GM19240 (cell line): ENCODE data around the gene TUBD1.
"Not testable (repeated sequence)": the region's sequence is repeated elsewhere in the genome, so short reads cannot be mapped to it uniquely, and the experiment has no call there.

ENCODE experiments used
- DNase-seq: peaks from one replicate; pipeline ENCODE4 v3.0.0; 2011; ENCODE audit warnings: low spot score; ENCODE audit not compliant: insufficient read length

The TUBD1 gene

DNA sequence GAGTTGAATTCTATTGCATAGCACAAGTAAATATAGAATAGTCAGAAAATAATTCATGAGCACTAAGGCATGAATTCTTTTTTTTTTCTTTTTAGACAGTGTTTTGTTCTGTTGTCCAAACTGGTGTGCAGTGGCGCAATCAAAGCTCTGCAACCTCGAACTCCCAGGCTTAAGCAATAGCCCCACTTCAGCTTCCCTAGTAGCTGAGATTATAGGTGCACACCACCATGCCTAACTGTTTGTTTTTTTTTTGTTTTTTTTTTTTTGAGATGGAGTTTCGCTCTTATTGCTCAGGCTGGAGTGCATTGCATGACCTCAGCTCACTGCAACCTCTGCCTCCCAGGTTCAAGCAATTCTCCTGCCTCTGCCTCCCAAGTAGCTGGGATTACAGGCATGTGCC lies 16.6 kb downstream of the TUBD1 start:
- no peak for DNase-seq

DNA sequence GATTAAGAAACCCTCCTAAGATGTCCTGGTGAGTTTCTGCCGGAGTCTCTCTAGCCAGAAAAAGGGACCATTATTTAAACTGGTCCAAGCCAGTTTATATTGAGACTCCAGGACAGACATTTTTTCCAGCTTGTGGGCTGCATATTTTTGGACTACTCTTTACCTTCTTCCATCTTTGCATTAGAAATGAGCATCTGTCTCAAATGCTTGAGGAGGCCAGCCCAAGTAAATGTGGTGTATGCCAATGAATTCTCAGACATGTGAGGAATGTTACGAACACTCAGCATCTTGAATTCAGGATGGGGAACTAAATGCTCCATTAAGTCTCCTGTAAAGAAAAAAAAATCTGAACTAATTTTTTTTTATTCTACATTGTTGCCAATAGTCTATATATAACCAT lies 18.4 kb downstream of the TUBD1 start:
- DNase-seq = no peak

DNA sequence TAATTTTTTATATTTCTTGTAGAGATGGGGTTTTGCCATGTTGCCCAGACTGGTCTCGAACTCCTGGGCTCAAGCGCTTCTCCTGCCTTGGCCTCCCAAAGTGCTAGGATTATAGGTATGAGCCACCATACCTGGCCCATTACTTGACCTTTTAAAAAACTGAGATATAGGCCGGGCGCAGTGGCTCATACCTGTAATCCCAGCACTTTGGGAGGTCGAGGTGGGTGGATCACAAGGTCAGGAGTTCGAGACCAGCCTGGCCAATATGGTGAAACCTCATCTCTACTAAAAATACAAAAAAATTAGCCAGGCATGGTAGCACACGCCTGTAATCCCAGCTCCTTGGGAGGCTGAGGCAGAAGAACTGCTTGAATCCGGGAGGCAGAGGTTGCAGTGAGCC lies 19.3 kb downstream of the TUBD1 start:
- DNase-seq = not testable (repeated sequence)

DNA sequence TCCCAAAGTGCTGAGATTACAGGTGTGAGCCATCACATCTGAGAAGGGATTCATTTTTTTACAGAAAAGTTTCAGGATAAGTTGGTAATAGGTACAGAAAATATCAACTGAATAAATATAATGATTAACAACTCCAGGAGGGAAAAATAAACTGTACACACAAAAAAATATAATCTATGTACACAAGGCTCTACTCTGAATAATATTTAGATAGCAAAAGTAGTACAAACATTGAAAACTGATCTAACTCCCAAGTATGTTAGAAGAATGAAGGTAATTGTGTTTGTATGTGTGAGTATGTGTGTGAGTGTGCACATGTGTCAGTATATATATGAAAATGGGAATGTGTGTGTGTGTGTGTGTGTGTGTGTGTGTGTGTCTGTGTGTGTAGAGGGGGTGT lies 20.4 kb downstream of the TUBD1 start:
- no peak for DNase-seq

DNA sequence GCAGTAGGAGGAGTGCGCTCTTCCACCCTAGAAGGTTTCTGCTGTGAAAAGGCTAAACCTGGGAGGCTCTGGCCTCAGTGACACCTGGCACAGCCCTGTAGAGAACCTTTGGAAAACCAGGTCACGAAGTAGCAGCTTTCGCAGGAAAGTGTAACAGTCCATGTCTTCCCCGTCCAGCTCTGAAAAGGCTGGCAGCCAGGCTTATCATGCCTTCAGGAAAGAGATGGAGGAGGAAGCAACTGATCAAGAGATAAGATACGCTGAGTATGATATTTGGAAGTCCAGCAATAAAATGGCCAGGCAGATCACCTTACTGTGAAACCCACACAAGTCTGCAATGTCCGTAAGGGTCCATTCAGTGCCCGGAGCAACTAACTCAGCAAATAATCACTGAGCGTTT lies 22.3 kb downstream of the TUBD1 start:
- no peak for DNase-seq

DNA sequence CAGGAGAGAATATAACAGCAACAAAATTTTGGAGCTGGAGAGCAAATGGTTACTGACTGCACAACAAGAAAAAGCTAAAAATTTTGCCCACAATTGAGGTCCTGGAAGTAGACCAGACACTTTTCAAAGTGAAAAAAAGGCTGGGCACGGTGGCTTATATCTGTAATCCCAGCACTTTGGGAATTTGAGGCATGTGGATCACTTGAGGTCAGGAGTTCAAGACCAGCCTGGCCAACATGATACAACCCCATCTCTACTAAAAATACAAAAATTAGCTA lies 22.9 kb downstream of the TUBD1 start:
- DNase-seq = no peak

DNA sequence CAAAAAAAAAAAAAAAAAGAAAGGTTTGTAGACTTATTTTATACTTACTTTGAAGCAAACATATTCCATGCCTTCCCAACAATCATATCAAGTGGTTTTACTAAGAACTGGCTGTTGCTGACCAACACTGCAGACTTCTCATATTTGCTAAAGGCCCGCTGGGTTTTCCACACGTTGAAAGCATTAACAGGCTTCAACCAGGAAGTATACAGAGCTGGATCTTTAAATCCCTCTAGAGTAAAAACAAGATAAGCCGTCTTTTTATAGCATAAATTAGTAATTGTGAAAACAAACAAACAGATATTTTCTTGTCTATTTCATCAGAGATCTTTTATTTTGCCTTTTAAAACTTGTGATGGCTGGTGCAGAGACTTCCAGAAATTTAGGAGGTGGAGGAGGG lies 29.1 kb downstream of the TUBD1 start:
- no peak for DNase-seq

DNA sequence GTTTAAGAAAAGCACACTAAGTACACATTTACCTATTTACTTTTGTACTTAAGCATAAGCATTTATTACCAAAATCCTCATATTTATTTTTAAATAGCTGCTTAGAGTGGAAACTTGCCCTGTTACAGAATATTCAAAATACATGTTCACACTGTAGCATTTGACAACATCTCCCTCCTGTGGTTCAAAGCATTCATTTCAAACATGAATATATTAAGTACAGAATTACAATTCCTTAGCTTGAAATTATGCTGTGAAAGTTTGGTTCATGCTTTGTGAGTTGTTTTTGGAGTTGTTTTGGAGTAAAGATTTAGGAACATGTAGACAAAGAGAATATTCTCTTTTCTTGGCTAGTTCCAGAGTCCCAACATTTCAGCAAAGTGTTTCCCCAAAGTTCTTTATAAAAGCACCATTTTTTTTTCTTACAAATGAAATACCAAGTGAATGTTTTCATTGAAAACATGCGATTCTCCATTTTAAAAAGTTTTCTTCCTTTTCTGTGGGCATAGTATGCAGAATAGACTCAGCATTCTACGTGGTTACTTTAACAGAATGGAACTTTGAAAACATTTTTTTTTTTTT lies 33.2 kb downstream of the TUBD1 start:
- DNase-seq = no peak

DNA sequence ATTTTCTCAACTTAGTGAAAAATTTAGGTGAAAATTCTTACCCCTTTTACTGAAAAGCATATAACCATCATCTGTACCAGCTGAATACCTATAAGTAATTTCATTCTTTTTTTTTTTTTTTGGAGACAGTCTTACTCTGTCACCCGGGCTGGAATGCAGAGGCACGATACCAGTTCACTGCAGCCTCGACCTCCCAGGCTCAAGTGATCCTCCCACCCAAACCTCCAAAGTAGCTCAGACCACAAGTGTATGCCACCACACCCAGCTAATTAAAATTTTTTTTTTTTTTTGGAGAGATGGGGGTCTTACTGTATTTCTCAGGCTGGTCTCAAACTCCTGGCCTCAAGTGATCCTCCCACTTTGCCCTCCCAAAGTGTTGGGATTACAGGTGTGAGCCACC lies 33.8 kb downstream of the TUBD1 start:
- no peak for DNase-seq

DNA sequence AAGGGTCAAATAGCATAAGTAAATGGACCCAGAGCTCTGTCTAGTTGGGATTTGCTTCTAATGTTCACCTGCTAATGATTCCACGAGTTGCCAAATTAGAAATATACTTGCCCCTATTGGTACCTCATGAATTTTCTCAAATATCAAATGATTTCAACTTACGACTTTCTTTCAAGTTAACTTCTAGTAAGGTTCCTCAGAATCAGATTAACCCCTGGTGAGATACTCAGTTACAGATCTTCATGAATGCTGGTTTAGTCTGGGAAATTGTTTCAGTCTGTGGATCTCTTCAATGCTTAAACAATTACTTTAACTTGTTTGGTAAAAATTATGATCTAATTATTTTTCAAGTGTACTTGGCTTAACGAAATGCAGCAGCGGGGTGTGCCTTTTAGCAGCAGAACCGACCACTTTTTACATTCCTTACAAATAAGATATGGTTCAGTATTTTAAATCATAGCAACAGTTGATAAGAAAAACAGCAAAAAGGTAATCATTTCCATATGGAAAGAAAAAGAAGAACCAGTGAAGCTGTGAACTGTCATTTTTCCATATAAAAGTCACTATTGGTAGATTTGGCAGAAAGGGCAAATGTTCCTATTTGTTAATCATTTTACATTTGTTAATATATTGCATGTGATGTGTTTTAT lies 34.5 kb downstream of the TUBD1 start:
- no peak for DNase-seq

DNA sequence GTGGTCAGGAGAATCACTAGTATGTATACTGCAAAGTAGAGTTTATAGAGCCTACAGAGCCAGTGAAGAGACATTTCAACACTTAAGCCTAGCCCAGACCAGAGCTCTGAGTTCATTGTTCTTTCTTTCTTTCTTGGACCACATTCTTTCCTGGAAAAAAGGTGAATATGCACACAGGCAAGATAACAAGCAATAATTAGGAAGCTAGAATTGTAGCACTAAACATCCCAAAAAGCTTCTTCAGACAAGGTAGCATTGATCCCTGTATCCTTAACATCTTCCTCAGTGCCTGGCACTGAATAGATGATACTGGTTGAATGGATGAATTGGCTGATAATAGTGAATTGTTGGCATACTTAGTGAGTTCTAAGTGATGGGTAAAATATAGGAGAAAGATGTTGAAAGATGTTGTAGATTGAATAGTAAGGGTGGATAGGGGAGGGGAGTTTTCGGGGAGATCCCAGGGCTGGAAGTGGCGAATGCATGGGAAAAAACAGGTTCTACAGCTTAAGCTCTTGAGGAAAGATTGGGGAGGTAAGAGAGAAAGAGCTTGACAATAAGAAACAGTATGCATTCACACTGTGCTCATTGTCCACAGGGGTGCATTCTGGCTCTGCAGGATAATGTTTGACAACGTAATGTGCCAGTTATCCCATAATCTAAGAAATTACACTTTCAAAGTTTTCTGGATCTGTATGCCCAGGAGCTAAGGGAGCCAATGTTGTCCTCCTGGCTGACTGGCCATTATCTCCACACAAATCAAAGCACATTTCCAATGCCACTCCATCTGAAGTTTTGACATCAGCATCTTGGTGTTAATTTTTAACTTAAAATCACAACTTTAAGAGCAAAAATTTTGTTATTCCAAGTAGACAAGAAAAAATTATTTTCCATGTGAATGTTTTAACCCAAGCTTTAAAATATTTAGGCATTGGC lies 35.6 kb downstream of the TUBD1 start:
- no peak for DNase-seq

DNA sequence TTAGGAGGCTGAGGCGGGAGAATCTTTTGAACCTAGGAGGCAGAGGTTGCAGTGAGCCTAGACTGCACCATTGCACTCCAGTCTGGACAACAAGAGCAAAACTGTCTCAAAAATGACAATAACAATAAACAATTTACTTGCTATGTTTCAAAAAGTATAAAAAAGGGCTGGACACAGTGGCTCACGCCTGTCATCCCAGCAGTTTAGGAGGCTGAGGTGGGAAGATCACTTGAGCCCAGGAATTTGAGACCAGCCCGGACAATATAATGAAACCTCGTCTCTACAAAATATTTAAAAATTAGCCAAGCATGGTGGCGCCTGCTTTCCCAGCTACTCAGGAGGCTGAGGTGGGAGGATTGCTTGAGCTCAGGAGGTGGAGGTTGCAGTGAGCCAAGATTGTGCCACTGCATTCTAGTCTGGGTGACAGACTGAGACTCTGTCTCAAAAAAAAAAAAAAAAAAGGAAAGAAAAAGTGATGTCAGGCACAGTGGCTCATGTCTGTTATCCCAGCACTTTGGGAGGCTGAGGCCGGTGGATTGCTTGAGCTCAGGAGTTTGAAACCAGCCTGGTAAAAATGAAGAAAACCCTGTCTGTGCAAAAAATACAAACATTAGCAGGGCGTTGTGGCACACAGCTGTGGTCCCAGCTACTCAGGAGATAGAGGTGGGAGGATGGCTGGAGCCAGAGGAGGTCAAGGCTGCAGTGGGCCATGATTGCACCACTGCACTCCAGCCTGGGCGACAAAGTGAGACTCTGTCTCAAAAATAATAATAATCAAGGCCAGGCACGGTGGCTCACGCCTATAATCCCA lies 38.6 kb downstream of the TUBD1 start:
- DNase-seq = not testable (repeated sequence)

DNA sequence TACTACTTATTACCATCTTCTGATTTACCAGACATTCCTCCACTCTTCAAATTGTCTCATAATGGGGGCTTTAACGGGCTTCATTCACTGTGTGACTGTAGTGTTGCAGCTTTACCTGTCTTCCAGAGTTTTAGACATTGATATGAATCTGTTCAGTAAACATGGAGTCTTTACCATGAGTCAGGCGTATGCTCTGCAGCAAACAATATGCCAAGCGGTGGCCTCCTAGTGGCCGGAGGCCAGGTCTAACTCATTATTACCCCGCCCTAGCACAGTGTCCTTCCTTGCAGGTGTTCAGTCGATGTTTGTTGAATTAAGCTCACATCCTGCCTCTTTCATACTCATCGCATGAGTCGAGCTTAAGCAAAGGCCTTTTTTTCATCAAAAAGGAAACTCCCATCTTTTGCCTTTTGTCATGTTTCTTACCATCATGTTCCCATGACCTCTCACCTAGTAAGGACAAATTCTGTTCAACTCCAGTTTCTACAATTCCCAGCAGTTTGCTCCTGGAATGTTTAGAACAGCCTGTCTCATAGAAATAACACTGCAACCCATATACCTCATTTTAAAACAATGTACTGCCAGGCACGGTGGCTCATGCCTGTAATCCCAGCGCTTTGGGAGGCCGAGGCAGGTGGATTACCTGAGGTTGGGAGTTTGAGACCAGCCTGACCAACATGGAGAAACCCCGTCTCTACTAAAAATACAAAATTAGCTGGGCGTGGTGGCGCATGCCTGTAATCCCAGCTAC lies 39.4 kb downstream of the TUBD1 start:
- DNase-seq = no peak

DNA sequence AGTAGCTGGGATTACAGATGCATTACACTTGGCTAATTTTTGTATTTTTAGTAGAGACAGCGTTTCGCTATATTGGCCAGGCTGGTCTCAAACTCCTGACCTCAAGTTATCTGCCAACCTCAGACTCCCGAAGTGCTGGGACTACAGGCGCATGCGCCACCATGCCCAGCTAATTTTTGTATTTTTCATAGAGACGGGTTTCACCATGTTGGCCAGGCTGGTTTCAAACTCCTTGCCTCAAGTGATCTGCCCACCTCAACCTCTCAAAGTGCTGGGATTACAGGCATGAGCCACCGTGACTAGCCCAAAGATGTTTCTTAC lies 39.9 kb downstream of the TUBD1 start:
- DNase-seq = not testable (repeated sequence)

DNA sequence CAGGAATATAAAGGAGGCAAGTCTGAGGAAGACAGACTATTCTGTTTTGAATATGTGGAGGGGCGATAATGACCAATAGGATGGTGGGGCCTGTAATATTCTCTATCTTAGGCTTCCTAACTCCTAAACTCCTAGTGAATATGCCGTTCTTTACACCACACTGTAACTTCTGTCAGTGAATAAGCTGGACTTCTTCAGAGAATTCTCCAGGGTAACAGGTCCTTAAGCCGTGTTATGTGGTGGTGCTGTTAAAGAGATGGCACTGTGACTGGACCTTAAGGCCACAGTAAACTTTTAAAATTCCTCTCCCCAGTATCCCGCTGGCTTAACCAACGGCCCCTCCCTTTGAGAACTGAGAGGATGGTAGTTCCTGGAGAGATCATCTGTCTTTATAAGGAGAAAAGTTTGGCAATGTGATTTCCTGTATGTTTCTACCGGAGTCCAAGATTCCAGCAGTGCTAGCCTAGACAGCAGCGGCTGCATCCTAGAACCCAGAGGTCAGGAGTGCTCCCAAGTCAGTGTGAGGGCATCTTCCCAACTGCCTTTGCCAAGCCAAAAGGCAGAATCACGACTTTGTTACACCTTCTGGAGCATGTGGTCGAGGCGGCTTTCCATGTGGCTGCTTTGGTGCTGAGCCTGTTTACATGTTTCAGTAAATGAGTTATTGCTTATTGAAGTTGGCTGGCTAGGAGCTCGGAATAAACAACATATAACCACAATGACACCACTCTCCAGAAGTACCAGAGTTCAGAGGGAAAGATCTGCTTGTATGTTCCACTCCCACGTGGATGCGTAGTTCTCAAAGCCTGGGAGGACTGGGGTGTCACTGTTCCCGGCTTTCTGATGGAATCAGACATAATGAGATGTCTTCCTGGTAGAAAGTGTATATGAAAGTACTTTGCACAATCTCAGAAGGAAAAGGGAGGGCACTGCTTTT lies 41.0 kb downstream of the TUBD1 start:
- no peak for DNase-seq

DNA sequence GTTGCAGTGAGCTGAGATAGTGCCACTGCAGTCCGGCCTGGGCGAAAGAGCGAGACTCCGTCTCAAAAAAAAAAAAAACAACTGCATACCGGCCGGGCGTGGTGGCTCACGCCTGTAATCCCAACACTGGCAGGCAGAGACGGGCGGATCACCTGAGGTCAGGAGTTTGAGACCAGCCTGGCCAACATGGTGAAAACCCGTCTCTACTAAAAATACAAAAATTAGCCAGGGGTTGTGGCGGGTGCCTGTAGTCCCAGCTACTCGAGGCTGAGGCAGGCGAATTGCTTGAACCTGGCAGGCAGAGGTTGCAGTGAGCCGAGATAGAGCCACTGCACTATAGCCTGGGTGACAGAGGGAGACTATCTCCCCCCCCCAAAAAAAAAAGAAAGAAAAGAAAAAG lies 42.4 kb downstream of the TUBD1 start:
- DNase-seq = not testable (repeated sequence)

DNA sequence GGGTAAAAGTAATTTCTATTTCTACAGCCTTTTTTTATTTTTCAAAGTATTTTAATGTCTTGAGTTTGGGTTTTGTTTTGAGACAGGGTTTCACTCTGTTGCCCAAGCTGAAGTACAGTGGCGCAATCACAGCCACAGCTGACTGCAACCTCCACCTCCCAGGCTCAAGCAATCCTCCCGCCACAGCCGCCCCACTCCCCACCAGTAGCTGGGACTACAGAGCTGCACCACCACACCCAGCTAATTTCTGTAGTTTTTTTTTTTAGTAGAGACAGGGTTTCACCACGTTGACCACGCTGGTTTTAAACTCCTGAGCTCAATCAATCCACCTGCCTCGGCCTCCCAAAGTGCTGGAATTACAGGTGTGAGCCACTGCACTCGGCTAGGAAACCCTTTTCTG lies 44.0 kb downstream of the TUBD1 start:
- no peak for DNase-seq

DNA sequence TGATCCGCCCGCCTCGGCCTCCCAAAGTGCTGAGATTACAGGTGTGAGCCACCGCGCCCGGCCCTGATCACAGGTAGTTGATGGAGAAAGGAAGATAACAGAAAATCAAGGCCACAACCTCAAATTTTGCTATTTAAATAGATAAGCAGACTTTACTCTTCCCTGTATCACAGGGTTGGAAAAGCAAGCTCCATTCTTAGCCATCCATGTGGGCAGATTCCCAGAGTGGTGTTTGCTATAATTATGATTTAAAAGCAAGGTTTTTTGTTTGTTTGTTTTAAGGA lies 44.4 kb downstream of the TUBD1 start:
- no peak for DNase-seq

DNA sequence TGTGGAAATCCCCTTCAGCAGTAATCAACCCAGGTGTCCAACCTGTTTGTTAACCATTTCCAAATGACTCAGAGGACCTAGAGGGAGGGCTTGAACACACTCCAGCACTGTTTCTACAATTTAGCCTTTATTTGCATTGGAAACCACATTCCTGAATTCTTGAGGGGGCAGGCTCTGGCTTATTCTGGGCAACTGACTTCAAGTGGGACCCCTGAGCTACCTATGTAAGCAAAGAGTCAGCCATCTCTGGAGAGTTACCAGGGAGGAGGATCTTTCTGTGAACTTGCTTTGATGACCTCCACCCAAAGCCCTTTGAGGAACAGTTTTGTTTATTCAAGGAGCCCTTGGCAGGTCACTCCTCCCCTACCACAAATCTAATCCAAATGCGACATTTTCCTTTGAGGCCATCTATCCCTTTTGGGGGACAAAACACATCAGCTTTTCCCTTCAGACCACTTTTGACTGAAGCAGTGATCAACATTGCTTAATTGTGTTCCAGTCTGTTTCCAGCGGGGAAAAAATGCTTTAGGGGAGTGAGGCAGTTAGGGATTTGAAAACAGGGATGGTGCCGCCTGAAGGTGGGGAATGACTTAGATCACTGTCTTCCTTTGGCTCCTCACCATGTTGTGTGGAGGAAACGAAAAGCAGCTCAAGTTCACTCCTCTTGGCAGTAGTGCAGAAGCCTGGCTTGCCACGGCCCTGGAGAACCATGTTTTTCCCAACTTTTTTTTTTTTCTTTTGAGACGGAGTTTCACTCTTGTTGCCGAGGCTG lies 46.2 kb downstream of the TUBD1 start:
- no peak for DNase-seq
